ENCODE results near the gene FOXC1. TPM values are rescaled to one million over a fixed set of nuclear protein-coding genes. Genes with fewer than 3 reads are reported as not detected.

FOXC1 gene
- total RNA-seq, 1 donor from 2014 or later, result 9.8 TPM

- no peak for TF ChIP-seq POLR2A (IDR thresholded peaks at IDR 0.05)
- TF ChIP-seq POLR2AphosphoS5 (IDR thresholded peaks at IDR 0.05; ENCODE audit: insufficient read depth in 1 of 2, low read depth in 1 of 2), result no peak
- no peak for TF ChIP-seq CTCF (IDR thresholded peaks at IDR 0.05)
- H3K9me3 ChIP-seq, result no peaks in the 10 kb centered on the region
- H3K27me3 ChIP-seq, result no peaks in the 10 kb centered on the region
- H3K36me3 ChIP-seq, result no peaks in the 10 kb centered on the region
- no peak overlapping the region for H3K4me3 ChIP-seq
- H3K4me1 ChIP-seq, result peaks cover 2% of the 10 kb centered on the region
- H3K27ac ChIP-seq, result no peak overlapping the region
- intact Hi-C loops (cut with DNase I), result no loop called here
- DNase-seq (ENCODE audit: extremely low spot score in 2 of 2), result no peak
These were observed 21.5 kb downstream of the FOXC1 start for GRCh38 chr6:1631251-1631650.

- no peaks in the 10 kb centered on the region for H3K9me3 ChIP-seq
- no peak overlapping the region for H3K27ac ChIP-seq
- TF ChIP-seq POLR2A (IDR thresholded peaks at IDR 0.05), result no peak
- no peak for TF ChIP-seq CTCF (IDR thresholded peaks at IDR 0.05)
- no peak for TF ChIP-seq POLR2AphosphoS5 (IDR thresholded peaks at IDR 0.05; ENCODE audit: insufficient read depth in 1 of 2, low read depth in 1 of 2)
- no peaks in the 10 kb centered on the region for H3K27me3 ChIP-seq
- intact Hi-C loops (cut with DNase I), result no loop called here
- no peaks in the 10 kb centered on the region for H3K36me3 ChIP-seq
- H3K4me3 ChIP-seq, result no peak overlapping the region
- no peak for DNase-seq (ENCODE audit: extremely low spot score in 2 of 2)
- peaks cover 14% of the 10 kb centered on the region for H3K4me1 ChIP-seq
These were observed 23.8 kb downstream of the FOXC1 start for GRCh38 chr6:1633366-1634021.

GRCh38 chr6:1634081-1634480, 24.4 kb downstream of the FOXC1 start:
- DNase-seq (ENCODE audit: extremely low spot score in 2 of 2), result no peak

GRCh38 chr6:1635305-1636010, 25.7 kb downstream of the FOXC1 start:
- TF ChIP-seq POLR2AphosphoS5 (IDR thresholded peaks at IDR 0.05; ENCODE audit: insufficient read depth in 1 of 2, low read depth in 1 of 2) (peak in 1 of 2 donors; percentile 16), CTCF (IDR thresholded peaks at IDR 0.05) (no peak)
- H3K36me3 ChIP-seq, result no peaks in the 10 kb centered on the region
- peaks cover 14% of the 10 kb centered on the region for H3K4me1 ChIP-seq
- intact Hi-C loops (cut with DNase I), result no loop called here
- no peak overlapping the region for H3K4me3 ChIP-seq
- no peak for DNase-seq (ENCODE audit: extremely low spot score in 2 of 2)
- no peaks in the 10 kb centered on the region for H3K27me3 ChIP-seq
- no peak overlapping the region for H3K27ac ChIP-seq
- no peaks in the 10 kb centered on the region for H3K9me3 ChIP-seq

More at GRCh38 chr6:1634081-1634480, 24.4 kb downstream of the FOXC1 start:
- Histone ChIP-seq H3K27me3 (no peaks in the 10 kb centered on the region), H3K4me3 (no peak overlapping the region), H3K9me3 (no peaks in the 10 kb centered on the region), H3K27ac (no peak overlapping the region), H3K4me1 (peaks cover 14% of the 10 kb centered on the region), H3K36me3 (no peaks in the 10 kb centered on the region)
- TF ChIP-seq POLR2A (IDR thresholded peaks at IDR 0.05) (no peak), POLR2AphosphoS5 (IDR thresholded peaks at IDR 0.05; ENCODE audit: insufficient read depth in 1 of 2, low read depth in 1 of 2) (no peak), CTCF (IDR thresholded peaks at IDR 0.05) (no peak)
- intact Hi-C loops (cut with DNase I), result no loop called here

GRCh38 chr6:1636272-1636825, 26.6 kb downstream of the FOXC1 start:
- no peaks in the 10 kb centered on the region for H3K27me3 ChIP-seq
- intact Hi-C loops (cut with DNase I), result no loop called here
- peaks cover 19% of the 10 kb centered on the region for H3K4me1 ChIP-seq
- H3K27ac ChIP-seq, result no peak overlapping the region
- no peak for DNase-seq (ENCODE audit: extremely low spot score in 2 of 2)
- no peak overlapping the region for H3K4me3 ChIP-seq
- no peak for TF ChIP-seq POLR2A (IDR thresholded peaks at IDR 0.05)
- no peak for TF ChIP-seq CTCF (IDR thresholded peaks at IDR 0.05)
- no peaks in the 10 kb centered on the region for H3K36me3 ChIP-seq
- H3K9me3 ChIP-seq, result no peaks in the 10 kb centered on the region

Data from vagina (tissue), 2 donors.